ENCODE data around the gene BAD. TPM values are rescaled to one million over a fixed set of nuclear protein-coding genes. Genes with fewer than 3 reads are reported as not detected.
A peak's percentile ranks its signal among the peaks of the same experiment; 100 is the strongest.

The BAD gene
- total RNA-seq, 2 donors from 2014 or later, result 140 to 161 TPM

- Histone ChIP-seq H3K4me1 (replicated peaks) (peaks cover 20% of the 10 kb centered on the region), H3K4me3 (peak overlapping the region; percentile 51 to 92), H3K36me3 (no peaks in the 10 kb centered on the region), H3K27me3 (replicated peaks; ENCODE audit: insufficient read depth) (no peaks in the 10 kb centered on the region), H3K9me3 (no peaks in the 10 kb centered on the region), H3K27ac (peak overlapping the region; percentile 86 to 88)
- WGBS, result 60% methylated on average over 3 of the region's 3 CpGs
- TF ChIP-seq POLR2A (IDR thresholded peaks at IDR 0.05) (no peak), POLR2AphosphoS5 (IDR thresholded peaks at IDR 0.05) (no peak), CTCF (IDR thresholded peaks at IDR 0.05) (no peak)
- intact Hi-C loops (cut with DNase I), result loop anchor here (1.0 kb wide), 1 partner anchor 10 kb away; no protein-coding TSS in a partner anchor
- DNase-seq (ENCODE audit: low spot score), result no peak
These were observed 57.0 kb downstream of the BAD start for GRCh38 chr11:64227405-64227956.

- DNase-seq (ENCODE audit: low spot score), result no peak
- no peak for TF ChIP-seq CTCF (IDR thresholded peaks at IDR 0.05)
- TF ChIP-seq POLR2A (IDR thresholded peaks at IDR 0.05), result no peak
- no peak for TF ChIP-seq POLR2AphosphoS5 (IDR thresholded peaks at IDR 0.05)
- no peaks in the 10 kb centered on the region for H3K27me3 ChIP-seq (replicated peaks; ENCODE audit: insufficient read depth)
These were observed 57.9 kb downstream of the BAD start for GRCh38 chr11:64226507-64227051.

GRCh38 chr11:64225608-64226506, 58.6 kb downstream of the BAD start, which contains the start of the genes NUDT22 and TRPT1:
NUDT22 (plus strand) TSS chr11:64226274; CDS start chr11:64226653, 379 bp downstream.
TRPT1 (minus strand) TSS chr11:64226186; CDS start chr11:64225860, 326 bp downstream.
- Histone ChIP-seq H3K27ac (peak within 1 kb of the TSS; percentile 86 to 88), H3K9me3 (no peaks in the 10 kb centered on the region), H3K4me1 (replicated peaks) (peaks cover 20% of the 10 kb centered on the region), H3K4me3 (peak within 1 kb of the TSS; percentile 51 to 92), H3K27me3 (replicated peaks; ENCODE audit: insufficient read depth) (no peaks in the 10 kb centered on the region), H3K36me3 (no peaks in the 10 kb centered on the region)
- TF ChIP-seq POLR2AphosphoS5 (IDR thresholded peaks at IDR 0.05) (peak; percentile 96), POLR2A (IDR thresholded peaks at IDR 0.05) (peak; percentile 86), CTCF (IDR thresholded peaks at IDR 0.05) (peak in 1 of 4 experiments; percentile 24)
- intact Hi-C loops (cut with DNase I), result no loop called here
- 1% methylated on average over 50 of the region's 54 CpGs for WGBS
- peak; percentile 90 for DNase-seq (ENCODE audit: low spot score)

More at GRCh38 chr11:64226507-64227051, 57.9 kb downstream of the BAD start:
- Histone ChIP-seq H3K27ac (peak overlapping the region; percentile 86 to 88), H3K4me3 (peak overlapping the region; percentile 51 to 92), H3K4me1 (replicated peaks) (peaks cover 20% of the 10 kb centered on the region), H3K9me3 (no peaks in the 10 kb centered on the region), H3K36me3 (no peaks in the 10 kb centered on the region)
- intact Hi-C loops (cut with DNase I), result loop anchor here (1.0 kb wide), 1 partner anchor 11 kb away; no protein-coding TSS in a partner anchor
- WGBS, result 12% methylated on average over 25 of the region's 26 CpGs

- Histone ChIP-seq H3K4me1 (replicated peaks) (peaks cover 20% of the 10 kb centered on the region), H3K9me3 (no peaks in the 10 kb centered on the region), H3K4me3 (peak overlapping the region; percentile 51 to 92), H3K27ac (peak overlapping the region; percentile 86 to 88), H3K36me3 (no peaks in the 10 kb centered on the region), H3K27me3 (replicated peaks; ENCODE audit: insufficient read depth) (no peaks in the 10 kb centered on the region)
- TF ChIP-seq POLR2A (IDR thresholded peaks at IDR 0.05) (no peak), CTCF (IDR thresholded peaks at IDR 0.05) (no peak), POLR2AphosphoS5 (IDR thresholded peaks at IDR 0.05) (no peak)
- 52% methylated on average over 16 of the region's 22 CpGs for WGBS
- intact Hi-C loops (cut with DNase I), result no loop called here
- no peak for DNase-seq (ENCODE audit: low spot score)
These were observed 59.4 kb downstream of the BAD start for GRCh38 chr11:64224891-64225607.
